NCI-H748 treated with DMSO at 0.1 percent for 48 hours (cell line): ENCODE data around the gene PNPLA3.

ENCODE experiments used
- DNase-seq: peaks from one replicate; lab custom pipeline; 2025; lab: John Stamatoyannopoulos, UW

PNPLA3 gene

DNA sequence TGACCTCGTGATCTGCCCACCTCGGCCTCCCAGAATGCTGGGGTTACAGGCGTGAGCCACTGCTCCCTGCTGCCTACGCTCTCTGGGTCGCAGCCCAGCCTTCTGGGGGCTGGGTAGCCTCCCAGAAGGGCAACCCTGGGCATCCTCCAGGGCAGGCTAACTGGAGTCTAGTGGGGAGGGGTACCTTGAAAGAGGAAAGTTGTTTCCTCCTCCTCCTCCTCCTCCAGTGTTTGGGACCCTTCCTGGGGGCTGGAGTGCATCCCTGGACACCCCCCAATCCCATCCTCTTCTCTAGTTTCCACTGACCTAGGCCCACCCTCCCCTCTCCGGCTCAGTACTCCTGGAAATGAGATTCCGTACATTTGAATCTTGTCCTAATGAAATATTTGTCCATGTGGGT is 1.3 kb downstream of the PNPLA3 start:
- no peak for DNase-seq

DNA sequence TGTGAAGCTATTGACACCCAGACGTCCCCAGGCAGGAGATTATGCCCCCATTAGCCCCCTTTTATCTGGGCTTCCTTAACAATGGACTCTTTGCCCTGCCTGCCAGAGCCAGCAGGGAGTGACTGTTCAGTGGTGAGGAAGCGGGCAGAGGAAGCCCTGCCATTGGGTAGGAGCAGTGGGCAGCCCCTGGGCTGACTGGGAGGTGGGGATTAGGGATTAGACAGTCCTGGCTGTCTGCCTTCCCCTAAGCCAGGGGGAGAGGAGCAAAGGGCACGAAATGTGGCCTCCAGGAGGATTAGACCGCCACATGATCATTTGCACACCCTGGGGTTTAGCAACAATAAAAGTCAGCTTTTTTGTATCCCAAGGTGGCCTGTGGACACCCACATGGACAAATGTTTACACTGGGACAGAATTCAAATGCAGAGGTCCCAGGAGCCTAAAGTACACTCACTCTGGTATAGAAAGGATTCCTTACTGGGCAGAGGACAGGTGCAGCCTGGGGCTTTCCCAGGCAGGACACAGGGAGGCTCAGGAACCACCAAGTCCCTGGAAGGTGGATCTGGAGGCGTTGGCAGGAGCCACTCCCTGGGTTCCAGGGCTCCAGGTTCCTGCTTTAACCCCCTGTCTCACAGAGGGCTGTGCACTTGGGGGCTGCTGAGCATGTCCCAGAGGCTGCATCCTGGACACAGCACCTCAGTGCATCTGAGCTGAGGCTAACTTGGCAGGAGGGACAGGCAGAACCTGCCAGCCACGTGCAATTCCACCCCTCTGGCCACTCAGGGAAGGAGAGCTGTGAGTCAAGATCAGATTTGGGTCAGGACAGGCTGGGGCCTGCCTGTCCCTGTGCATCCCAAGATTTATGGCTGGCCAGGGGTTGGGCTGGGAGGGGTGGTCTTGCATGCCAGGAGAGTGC is 2.1 kb downstream of the PNPLA3 start:
- DNase-seq: no peak

GRCh38 chr22:43926349-43926710 is 2.7 kb downstream of the PNPLA3 start:
- DNase-seq: no peak

GRCh38 chr22:43928468-43928867 is 4.9 kb downstream of the PNPLA3 start:
- DNase-seq: no peak

DNA sequence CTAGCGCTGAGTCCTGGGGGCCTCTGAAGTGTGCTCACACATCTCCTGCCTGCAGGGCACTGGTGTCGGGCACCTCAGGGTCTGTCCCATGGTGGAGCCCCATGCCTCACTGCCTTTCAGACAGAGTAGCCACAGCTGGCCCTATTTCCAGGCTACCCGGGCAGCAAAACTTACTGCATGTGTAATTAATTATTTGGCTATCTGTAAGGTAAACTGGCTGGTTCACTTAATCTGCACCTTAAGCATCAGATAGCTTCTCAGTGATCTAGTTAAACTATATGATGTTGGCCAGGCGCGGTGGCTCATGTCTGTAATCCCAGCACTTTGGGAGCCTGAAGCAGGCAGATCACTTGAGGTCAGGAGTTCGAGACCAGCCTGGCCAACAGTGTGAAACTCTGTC is 5.3 kb downstream of the PNPLA3 start:
- no peak for DNase-seq

GRCh38 chr22:43931771-43932170 is 8.2 kb downstream of the PNPLA3 start:
- DNase-seq: no peak

GRCh38 chr22:43941449-43941848 is 17.8 kb downstream of the PNPLA3 start:
- no peak for DNase-seq

- DNase-seq: no peak
These were observed 21.2 kb downstream of the PNPLA3 start for GRCh38 chr22:43944670-43945430.

GRCh38 chr22:43945632-43946383 is 22.2 kb downstream of the PNPLA3 start:
- peak; percentile 20 for DNase-seq

- DNase-seq: no peak
These were observed 22.7 kb downstream of the PNPLA3 start for GRCh38 chr22:43946384-43946667.

DNA sequence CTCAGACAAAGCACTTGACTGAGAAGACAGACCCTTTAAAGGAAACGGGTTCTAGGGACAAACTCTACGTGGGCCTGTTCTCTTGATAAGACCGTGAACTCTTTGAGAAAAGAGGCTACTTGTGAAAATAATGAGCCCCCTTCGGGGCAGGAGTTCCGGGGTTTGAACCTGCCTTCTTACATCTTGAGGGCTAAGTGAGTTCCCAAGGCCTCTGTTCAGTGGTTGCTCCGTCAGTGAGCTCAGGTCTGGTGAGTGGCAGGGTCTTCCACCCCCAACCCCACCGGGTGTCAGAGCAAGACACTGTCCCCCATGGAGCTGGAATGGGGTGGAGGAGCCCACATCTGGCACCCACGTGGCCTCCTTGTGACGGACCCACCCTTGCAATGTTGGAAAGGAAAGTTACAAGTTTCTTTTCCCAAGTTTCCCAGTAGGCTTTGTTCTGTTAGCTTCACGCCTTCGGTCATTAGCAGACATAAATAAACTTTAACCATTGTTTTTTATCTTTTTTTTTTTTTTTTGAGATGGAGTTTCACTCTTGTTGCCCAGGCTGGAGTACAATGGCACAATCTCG is 25.3 kb downstream of the PNPLA3 start:
- no peak for DNase-seq

GRCh38 chr22:43951391-43951790 is 27.8 kb downstream of the PNPLA3 start:
- no peak for DNase-seq

- no peak for DNase-seq
These were observed 28.4 kb downstream of the PNPLA3 start for GRCh38 chr22:43951966-43952365.

DNA sequence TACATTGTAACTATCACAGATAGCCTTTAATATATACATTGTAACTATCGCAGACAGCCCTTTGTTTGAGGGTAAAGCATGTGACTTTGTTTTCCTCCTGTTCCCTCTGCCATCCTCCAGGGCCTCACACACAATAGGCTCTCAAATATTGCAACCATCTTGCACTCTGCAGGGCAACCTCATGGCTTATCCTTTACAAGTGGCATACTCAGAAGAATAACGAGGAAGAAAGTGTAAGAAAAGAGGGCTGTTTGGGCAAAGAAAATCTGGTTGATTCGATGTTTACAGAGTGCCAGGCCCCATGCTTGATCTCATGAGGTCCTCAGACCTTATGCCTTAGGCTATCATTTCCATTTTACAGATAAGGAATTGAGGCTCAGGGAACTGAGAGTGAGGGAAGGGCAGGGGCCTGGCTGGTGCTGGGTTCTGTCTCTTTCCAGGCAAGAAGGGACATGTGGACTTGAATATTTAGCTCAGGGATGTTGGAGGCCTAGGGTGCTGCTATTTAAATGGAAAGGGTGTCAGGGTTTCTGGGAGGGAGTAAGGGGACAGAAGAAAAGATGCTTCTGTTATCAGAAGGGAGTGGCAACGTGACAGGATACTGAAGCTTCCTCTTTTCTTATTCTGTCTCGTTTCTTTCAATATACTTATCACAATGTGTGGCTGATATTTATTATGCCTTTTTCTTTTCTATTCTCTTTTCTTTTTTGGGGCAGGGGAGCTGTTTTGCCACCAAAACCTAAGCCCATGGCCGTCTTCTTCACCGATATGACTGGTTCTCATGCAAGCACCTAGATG is 30.6 kb downstream of the PNPLA3 start:
- no peak for DNase-seq

- peak; percentile 82 for DNase-seq
These were observed 31.7 kb downstream of the PNPLA3 start, which contains the start of gene SAMM50 for GRCh38 chr22:43955040-43955882. SAMM50 (plus strand) TSS chr22:43955442; CDS start chr22:43955578, 136 bp downstream.

GRCh38 chr22:43955883-43956782 is 32.5 kb downstream of the PNPLA3 start:
- no peak for DNase-seq

DNA sequence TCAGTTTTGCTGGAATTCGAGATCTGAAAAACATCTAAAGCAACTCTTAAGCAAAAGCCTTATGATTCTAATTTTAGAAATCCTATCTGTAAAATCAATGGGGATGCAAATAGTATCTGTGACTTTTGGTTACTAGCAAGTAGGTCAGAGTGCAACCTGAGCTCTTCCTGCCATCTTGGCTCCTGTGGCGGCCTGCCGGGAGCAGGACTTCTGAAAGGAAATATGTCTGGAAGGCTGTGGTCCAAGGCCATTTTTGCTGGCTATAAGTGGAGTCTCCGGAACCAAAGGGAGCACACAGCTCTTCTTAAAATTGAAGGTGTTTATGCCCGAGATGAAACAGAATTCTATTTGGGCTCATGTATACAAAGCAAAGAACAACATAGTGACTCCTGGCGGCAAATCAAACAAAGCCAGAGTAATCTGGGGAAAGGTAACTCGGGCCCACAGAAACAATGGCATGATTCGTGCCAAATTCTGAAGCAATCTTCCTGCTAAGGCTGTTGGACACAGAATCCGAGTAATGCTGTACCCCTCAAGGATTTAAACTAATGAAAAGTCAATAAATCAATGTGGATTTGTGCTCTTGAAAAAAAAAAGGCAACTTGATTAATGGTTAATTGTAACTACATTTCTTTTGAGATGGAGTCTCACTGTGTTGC is 33.3 kb downstream of the PNPLA3 start:
- DNase-seq: no peak

- no peak for DNase-seq
These were observed 34.3 kb downstream of the PNPLA3 start for GRCh38 chr22:43957871-43958270.

DNA sequence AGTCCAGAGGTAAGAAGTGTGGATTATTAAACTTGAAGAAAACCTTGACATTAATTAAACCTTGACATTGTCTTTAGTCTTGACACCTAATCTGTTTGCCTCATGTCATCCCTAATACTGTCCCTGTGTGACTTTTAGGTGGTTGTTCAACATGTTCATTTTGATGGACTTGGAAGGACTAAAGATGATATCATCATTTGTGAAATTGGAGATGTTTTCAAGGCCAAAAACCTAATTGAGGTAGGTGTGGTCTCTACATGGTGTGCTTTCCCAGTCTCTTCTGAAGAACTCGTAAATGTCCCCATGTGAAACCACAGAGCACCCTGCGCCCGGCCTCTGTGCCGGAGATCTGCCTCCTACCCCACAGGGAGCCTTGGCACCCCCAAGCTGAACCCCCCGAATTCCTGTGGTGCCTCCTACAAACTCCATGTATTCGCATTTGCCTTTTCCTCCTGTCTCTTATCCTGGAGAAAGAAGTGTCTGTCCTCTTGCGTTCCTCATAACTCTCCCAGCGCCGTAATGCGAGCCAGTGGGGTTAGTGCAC is 40.8 kb downstream of the PNPLA3 start:
- DNase-seq: no peak
